ENCODE measurements around the gene PKIB.
"Not testable (repeated sequence)": the region's sequence is repeated elsewhere in the genome, so short reads cannot be mapped to it uniquely, and the experiment has no call there.

Gene PKIB

DNA sequence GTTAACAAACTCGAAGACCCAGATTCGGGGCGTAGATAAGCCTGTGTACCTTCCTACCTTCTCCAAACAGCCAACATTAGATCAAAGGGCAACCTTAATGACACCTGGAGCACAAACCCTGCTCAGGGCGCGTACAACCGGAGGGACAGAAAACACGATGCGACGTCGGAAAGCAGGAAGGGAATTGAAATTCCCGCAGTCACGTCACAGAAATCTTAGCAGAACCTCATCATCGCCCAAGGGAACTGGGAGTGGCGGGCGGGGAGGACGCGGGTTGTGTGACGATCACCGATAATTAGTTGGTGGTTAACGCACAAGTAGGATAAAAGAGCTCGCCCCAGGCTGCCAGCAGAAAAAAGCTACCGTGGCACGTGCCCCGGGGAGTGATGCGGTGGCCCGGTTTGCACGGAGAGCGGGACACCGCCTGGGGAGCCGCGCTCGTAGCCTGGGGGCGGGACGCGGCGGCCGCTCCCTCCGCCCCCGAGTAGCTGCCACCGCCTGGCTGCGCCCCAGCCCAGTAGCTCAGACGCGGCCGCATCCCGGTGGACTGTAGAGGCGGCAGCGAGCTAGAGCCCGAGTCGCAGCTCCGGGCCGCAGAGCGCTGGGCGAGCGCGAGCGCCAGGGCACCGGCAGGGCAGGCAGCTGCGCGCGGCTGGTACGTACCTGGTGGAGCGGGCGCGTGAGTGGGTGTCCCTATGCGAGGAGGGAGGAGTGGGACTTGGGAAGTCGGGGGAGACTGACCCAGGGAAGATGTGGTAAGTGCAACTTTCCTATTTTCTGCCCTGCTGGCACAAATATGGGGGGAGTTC is at the start of gene PKIB:
Gene PKIB (plus strand): TSS at position 525 of the 809 bp plus-strand sequence. CDS start 107,390 bp downstream, outside the sequence.
- no peaks in the 10 kb centered on the region for H3K36me3 Mint-ChIP-seq (ENCODE audit: low read depth)
- intact Hi-C loops (cut with micrococcal nuclease) = loop anchor here (5.0 kb wide), 1 partner anchor 117 kb away; no protein-coding TSS in a partner anchor
- H3K27ac Mint-ChIP-seq = peak within 1 kb of the TSS; percentile 63
- H3K27me3 Mint-ChIP-seq = peaks cover 52% of the 10 kb centered on the region
- H3K4me1 Mint-ChIP-seq (ENCODE audit: low read depth) = peaks cover 21% of the 10 kb centered on the region
- H3K4me3 Mint-ChIP-seq = peak within 1 kb of the TSS; percentile 82
- no peaks in the 10 kb centered on the region for H3K9me3 Mint-ChIP-seq

- Mint-ChIP-seq H3K4me1 (ENCODE audit: low read depth) (peaks cover 4% of the 10 kb centered on the region), H3K9me3 (peaks cover 42% of the 10 kb centered on the region), H3K27me3 (no peaks in the 10 kb centered on the region), H3K36me3 (ENCODE audit: low read depth) (no peaks in the 10 kb centered on the region), H3K27ac (no peak overlapping the region), H3K4me3 (no peak overlapping the region)
- intact Hi-C loops (cut with micrococcal nuclease) = no loop called here
Measured at GRCh38 chr6:122563364-122564052, 46.7 kb upstream of the PKIB start.

DNA sequence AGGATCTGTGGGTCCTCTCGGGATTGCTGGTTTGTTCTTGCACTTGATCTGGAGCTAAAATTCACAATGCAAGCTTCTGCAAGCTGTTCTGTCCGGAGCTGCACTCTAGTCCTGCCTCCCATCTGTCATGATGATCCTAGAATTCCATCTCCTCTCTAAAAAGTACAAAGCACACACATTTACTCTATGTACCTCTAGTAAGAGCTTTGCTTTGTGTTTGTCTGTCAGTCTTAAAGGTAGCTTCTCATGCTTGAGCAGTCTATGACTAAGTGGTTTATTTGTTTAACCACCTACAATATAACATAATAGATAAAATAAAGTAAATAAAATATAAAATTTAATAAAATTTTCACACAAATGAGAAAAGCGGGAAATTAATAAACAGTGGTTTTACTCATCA is 46.0 kb upstream of the PKIB start:
- no peaks in the 10 kb centered on the region for H3K36me3 Mint-ChIP-seq (ENCODE audit: low read depth)
- H3K27me3 Mint-ChIP-seq = no peaks in the 10 kb centered on the region
- H3K4me1 Mint-ChIP-seq (ENCODE audit: low read depth) = peaks cover 4% of the 10 kb centered on the region
- H3K27ac Mint-ChIP-seq = no peak overlapping the region
- H3K9me3 Mint-ChIP-seq = peaks cover 35% of the 10 kb centered on the region
- H3K4me3 Mint-ChIP-seq = no peak overlapping the region
- intact Hi-C loops (cut with micrococcal nuclease) = no loop called here

DNA sequence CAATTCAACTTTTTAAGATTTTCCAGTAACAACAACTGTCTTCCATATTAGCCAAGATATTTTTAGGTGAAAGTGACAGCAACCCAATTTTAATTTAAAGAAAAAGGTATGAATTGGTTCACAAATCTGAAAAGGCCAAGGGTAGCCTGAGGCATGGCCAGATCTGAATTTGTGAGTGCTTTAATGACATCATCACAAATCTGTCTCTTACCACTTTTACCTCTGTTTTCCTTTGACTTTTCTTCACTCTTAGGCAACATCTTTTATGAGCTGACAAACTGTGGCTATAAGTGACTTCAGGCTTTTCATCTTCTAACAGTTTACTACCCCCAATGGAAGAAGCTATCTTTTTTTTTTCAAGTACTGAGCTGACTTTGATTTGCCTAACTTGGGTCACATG is 44.5 kb upstream of the PKIB start:
- Mint-ChIP-seq H3K4me1 (ENCODE audit: low read depth) (peaks cover 4% of the 10 kb centered on the region), H3K27ac (no peak overlapping the region)

GRCh38 chr6:122567034-122567433 is 43.2 kb upstream of the PKIB start:
- intact Hi-C loops (cut with micrococcal nuclease) = no loop called here
- H3K27me3 Mint-ChIP-seq = peaks cover 1% of the 10 kb centered on the region

More for the DNA sequence above, 44.5 kb upstream of the PKIB start:
- H3K36me3 Mint-ChIP-seq (ENCODE audit: low read depth) = no peaks in the 10 kb centered on the region
- intact Hi-C loops (cut with micrococcal nuclease) = no loop called here
- no peaks in the 10 kb centered on the region for H3K27me3 Mint-ChIP-seq
- H3K4me3 Mint-ChIP-seq = no peak overlapping the region
- peaks cover 27% of the 10 kb centered on the region for H3K9me3 Mint-ChIP-seq

DNA sequence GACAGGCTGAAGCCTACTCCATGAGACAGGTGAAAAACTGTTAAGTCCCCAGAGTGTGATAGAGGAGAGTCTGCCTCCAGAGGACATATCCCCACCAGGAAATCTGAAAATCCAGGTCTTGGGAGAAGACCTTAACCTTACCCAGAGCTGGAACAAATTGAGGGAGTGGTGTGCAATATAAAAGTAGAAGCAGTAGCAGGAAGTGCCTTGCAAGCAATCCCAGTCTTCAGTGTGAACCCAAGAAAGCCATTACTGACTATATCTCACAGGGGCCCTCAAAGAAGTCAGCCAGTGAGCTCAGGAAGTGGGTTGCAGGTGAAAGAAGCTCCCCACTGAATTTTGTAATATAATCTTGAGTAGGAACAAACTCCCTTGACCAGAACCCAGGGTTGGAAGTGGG is 41.9 kb upstream of the PKIB start:
- Mint-ChIP-seq H3K27ac (no peak overlapping the region), H3K9me3 (peaks cover 5% of the 10 kb centered on the region)

More at GRCh38 chr6:122567034-122567433, 43.2 kb upstream of the PKIB start:
- Mint-ChIP-seq H3K4me1 (ENCODE audit: low read depth) (peaks cover 4% of the 10 kb centered on the region), H3K9me3 (peaks cover 18% of the 10 kb centered on the region), H3K4me3 (no peak overlapping the region), H3K36me3 (ENCODE audit: low read depth) (no peaks in the 10 kb centered on the region), H3K27ac (no peak overlapping the region)

DNA sequence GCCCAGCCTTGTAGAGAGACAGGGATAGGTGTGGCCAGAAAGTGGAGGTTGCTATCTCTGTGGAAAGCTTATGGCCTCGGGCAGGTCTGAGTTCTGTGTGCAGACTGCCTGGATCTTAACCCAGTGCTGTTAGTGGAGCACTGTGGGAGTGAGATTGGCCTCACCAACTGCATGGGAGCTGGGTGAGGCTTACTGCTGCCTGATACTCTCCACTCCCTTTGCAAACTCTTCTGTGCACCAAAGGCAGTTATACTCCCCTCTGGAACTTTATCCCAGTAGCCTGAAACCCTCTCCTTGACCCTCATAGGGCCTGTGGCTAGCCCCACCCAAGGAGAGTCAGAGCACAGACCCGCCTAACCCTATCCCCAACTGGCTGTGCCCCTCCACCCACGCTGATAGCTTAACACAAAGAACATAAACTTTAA is 41.4 kb upstream of the PKIB start:
- Mint-ChIP-seq H3K27ac (no peak overlapping the region), H3K27me3 (peaks cover 1% of the 10 kb centered on the region), H3K4me3 (no peak overlapping the region), H3K36me3 (ENCODE audit: low read depth) (no peaks in the 10 kb centered on the region), H3K4me1 (ENCODE audit: low read depth) (peaks cover 4% of the 10 kb centered on the region), H3K9me3 (peaks cover under 1% of the 10 kb centered on the region)
- intact Hi-C loops (cut with micrococcal nuclease) = no loop called here

More for the DNA sequence above, 41.9 kb upstream of the PKIB start:
- Mint-ChIP-seq H3K4me3 (no peak overlapping the region), H3K4me1 (ENCODE audit: low read depth) (peaks cover 4% of the 10 kb centered on the region), H3K36me3 (ENCODE audit: low read depth) (no peaks in the 10 kb centered on the region), H3K27me3 (peaks cover 1% of the 10 kb centered on the region)
- intact Hi-C loops (cut with micrococcal nuclease) = no loop called here

DNA sequence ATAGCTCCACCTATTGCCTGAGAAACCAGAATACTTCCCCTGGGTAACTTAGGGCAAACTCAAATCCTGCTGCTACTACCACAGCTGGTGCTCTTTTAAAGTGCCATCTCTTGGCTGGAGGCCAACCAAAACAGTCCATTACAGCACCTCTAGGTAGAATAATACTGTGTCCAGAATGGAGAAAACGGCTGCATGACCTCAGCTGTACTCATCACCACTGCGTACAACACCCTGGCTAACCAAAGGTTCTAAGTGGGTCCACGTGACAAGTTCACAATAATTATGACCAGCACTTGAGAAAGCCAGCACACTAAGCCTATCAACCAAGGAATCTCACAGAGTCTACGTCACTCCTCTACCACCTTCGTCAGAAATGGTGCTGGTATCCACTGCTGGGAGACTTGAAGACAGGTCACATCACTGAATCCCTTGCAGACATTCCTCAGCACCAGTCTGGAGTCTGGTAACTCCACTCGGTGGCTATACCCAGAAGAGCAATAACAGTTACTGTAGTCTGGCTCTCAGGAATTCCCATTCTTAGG is 40.9 kb upstream of the PKIB start:
- Mint-ChIP-seq H3K9me3 (no peaks in the 10 kb centered on the region), H3K36me3 (ENCODE audit: low read depth) (no peaks in the 10 kb centered on the region), H3K4me3 (no peak overlapping the region), H3K27ac (no peak overlapping the region), H3K4me1 (ENCODE audit: low read depth) (peaks cover 4% of the 10 kb centered on the region), H3K27me3 (peaks cover 1% of the 10 kb centered on the region)
- intact Hi-C loops (cut with micrococcal nuclease) = no loop called here

GRCh38 chr6:122571888-122572287 is 38.3 kb upstream of the PKIB start:
- no peak overlapping the region for H3K4me3 Mint-ChIP-seq
- H3K4me1 Mint-ChIP-seq (ENCODE audit: low read depth) = peaks cover 4% of the 10 kb centered on the region
- peaks cover 8% of the 10 kb centered on the region for H3K9me3 Mint-ChIP-seq
- H3K27ac Mint-ChIP-seq = no peak overlapping the region
- intact Hi-C loops (cut with micrococcal nuclease) = no loop called here
- H3K36me3 Mint-ChIP-seq (ENCODE audit: low read depth) = no peaks in the 10 kb centered on the region
- peaks cover 1% of the 10 kb centered on the region for H3K27me3 Mint-ChIP-seq

GRCh38 chr6:122576888-122577287 is 33.3 kb upstream of the PKIB start:
- Mint-ChIP-seq H3K9me3 (peaks cover 25% of the 10 kb centered on the region), H3K4me1 (ENCODE audit: low read depth) (no peaks in the 10 kb centered on the region), H3K27me3 (no peaks in the 10 kb centered on the region), H3K27ac (no peak overlapping the region), H3K4me3 (no peak overlapping the region), H3K36me3 (ENCODE audit: low read depth) (no peaks in the 10 kb centered on the region)
- intact Hi-C loops (cut with micrococcal nuclease) = no loop called here

GRCh38 chr6:122578961-122579360 is 31.2 kb upstream of the PKIB start:
- Mint-ChIP-seq H3K36me3 (ENCODE audit: low read depth) (no peaks in the 10 kb centered on the region), H3K4me3 (no peak overlapping the region), H3K4me1 (ENCODE audit: low read depth) (peaks cover 4% of the 10 kb centered on the region), H3K27me3 (no peaks in the 10 kb centered on the region), H3K9me3 (peaks cover 25% of the 10 kb centered on the region), H3K27ac (no peak overlapping the region)
- intact Hi-C loops (cut with micrococcal nuclease) = no loop called here

DNA sequence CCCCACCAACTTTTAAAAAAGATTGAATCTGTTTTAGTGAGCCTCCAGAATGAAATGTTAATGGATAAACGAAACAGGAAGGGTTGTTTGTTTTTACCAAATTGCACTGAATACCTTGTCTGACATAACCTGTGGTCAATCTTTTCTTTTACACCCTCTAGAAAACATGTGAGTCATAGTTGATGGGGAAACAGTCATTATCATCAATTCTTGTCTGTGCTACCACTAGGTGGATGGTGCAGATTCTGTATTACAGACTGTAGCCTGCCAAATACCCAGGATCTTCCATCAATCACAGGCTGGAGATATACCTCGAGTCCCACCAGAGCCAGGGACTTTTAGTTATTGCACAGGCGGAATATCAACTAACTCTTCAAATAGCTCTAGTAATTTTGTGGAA is 29.5 kb upstream of the PKIB start:
- H3K4me3 Mint-ChIP-seq = no peak overlapping the region
- intact Hi-C loops (cut with micrococcal nuclease) = no loop called here
- H3K9me3 Mint-ChIP-seq = peaks cover 22% of the 10 kb centered on the region
- no peak overlapping the region for H3K27ac Mint-ChIP-seq
- peaks cover 5% of the 10 kb centered on the region for H3K4me1 Mint-ChIP-seq (ENCODE audit: low read depth)
- no peaks in the 10 kb centered on the region for H3K36me3 Mint-ChIP-seq (ENCODE audit: low read depth)
- no peaks in the 10 kb centered on the region for H3K27me3 Mint-ChIP-seq

DNA sequence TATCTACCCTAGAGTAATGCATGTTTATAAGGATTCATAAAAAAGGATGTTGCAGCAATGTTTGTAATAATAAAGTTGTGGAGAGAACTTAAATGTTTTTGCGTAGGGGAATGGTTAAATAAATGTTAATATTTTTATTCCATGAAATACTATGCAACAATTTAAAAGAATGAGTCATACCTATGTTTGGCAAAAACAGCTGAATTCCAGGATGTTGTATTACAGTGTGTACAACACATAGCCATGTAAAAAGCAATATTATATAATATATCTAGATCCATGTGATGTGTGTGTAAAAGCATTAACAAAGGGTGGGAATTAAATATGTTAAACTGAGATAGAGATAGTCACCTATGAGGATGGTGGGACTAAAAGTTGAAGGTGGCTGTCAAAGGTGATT is 21.1 kb upstream of the PKIB start:
- intact Hi-C loops (cut with micrococcal nuclease) = no loop called here
- H3K27me3 Mint-ChIP-seq = peaks cover 1% of the 10 kb centered on the region
- H3K4me3 Mint-ChIP-seq = no peak overlapping the region
- no peaks in the 10 kb centered on the region for H3K4me1 Mint-ChIP-seq (ENCODE audit: low read depth)
- H3K9me3 Mint-ChIP-seq = no peaks in the 10 kb centered on the region
- H3K27ac Mint-ChIP-seq = no peak overlapping the region
- no peaks in the 10 kb centered on the region for H3K36me3 Mint-ChIP-seq (ENCODE audit: low read depth)

DNA sequence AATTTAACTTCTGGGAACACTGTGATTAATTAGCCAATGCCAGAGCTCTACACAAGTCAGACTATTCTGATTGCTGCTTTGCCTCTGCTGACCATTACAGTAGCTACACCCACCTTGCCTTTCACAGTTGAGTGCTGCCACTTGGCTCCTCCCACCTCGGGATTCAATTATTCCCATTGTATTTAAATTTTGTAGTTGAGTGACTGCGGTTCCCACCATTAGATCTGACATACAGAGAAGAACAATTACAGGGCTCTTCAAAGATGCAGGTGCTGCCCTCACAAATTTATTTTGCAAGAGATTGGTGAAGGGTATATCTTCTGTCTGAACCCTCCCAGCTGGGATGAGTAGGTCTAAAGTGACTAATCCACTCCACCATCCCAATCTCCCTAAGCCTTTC is 11.9 kb upstream of the PKIB start:
- H3K36me3 Mint-ChIP-seq (ENCODE audit: low read depth); intact Hi-C loops (cut with micrococcal nuclease); H3K27me3 Mint-ChIP-seq; H3K27ac Mint-ChIP-seq; H3K4me1 Mint-ChIP-seq (ENCODE audit: low read depth); H3K4me3 Mint-ChIP-seq: not testable (repeated sequence)
- peaks cover 19% of the 10 kb centered on the region for H3K9me3 Mint-ChIP-seq
